IPS-NIHi11 (cell line): ENCODE data around the gene LRRC46.

ENCODE experiments used
- DNase-seq: peaks from one replicate; pipeline ENCODE4 v3.0.0; 2012; ENCODE audit warnings: mixed read lengths, low spot score

LRRC46 gene

GRCh38 chr17:47878203-47879027 is 46.9 kb downstream of the LRRC46 start:
- no peak for DNase-seq

- no peak for DNase-seq
Measured at GRCh38 chr17:47879028-47879585, 47.6 kb downstream of the LRRC46 start.

- DNase-seq, result no peak
Measured at GRCh38 chr17:47879776-47880454, 48.4 kb downstream of the LRRC46 start.

GRCh38 chr17:47882247-47882646 is 50.8 kb downstream of the LRRC46 start:
- DNase-seq, result no peak

- DNase-seq, result no peak
Measured at GRCh38 chr17:47882695-47883588, 51.5 kb downstream of the LRRC46 start.

- DNase-seq, result no peak
Measured at GRCh38 chr17:47883589-47884426, 52.3 kb downstream of the LRRC46 start.

- no peak for DNase-seq
Measured at GRCh38 chr17:47884427-47884740, 52.9 kb downstream of the LRRC46 start.

GRCh38 chr17:47884905-47885730 is 53.6 kb downstream of the LRRC46 start:
- DNase-seq, result no peak
